ENCODE results near the gene TASL.

TASL gene

GRCh38 chrX:30533266-30533665 lies 44.3 kb downstream of the TASL start:
- no peaks in the 10 kb centered on the region for H3K36me3 ChIP-seq (ENCODE audit: control insufficient read depth, insufficient read depth, low read length)
- H3K9me3 ChIP-seq (ENCODE audit: control insufficient read depth, low read length): no peaks in the 10 kb centered on the region
- H3K4me3 ChIP-seq (ENCODE audit: insufficient read depth, low read depth, low read length): no peak overlapping the region
- H3K27ac ChIP-seq (ENCODE audit: insufficient read depth, low read depth, low read length, poor library complexity, severe bottlenecking): no peak overlapping the region
- 85 to 87% methylated on average over 2 of the region's 2 CpGs for WGBS, 2 experiments
- H3K4me1 ChIP-seq (ENCODE audit: control insufficient read depth, insufficient read depth, low read length): no peaks in the 10 kb centered on the region
- no peaks in the 10 kb centered on the region for H3K27me3 ChIP-seq (ENCODE audit: control insufficient read depth, insufficient read depth, low read length, poor library complexity, severe bottlenecking)

DNA sequence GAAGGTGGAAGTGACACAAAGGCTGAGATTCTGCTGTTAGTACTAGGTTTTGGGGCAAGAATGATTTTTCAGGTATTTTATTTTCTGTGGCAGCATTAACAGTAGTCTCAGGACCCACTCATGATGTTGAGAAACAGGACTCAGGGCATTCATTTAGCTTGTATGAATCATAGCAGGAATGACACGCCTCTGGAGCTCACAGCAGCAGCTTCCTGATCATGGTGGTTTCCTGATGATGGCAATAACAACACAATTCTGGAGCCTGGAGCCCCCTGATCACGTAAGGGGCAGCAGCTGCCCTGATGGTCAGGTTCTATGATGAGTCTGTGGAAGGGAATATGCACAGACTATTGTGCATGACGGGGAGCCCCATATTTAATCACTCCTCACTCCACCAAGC lies 47.0 kb downstream of the TASL start:
- Histone ChIP-seq H3K27me3 (ENCODE audit: control insufficient read depth, insufficient read depth, low read length, poor library complexity, severe bottlenecking) (no peaks in the 10 kb centered on the region), H3K4me1 (ENCODE audit: control insufficient read depth, insufficient read depth, low read length) (no peaks in the 10 kb centered on the region), H3K4me3 (ENCODE audit: insufficient read depth, low read depth, low read length) (no peak overlapping the region), H3K27ac (ENCODE audit: insufficient read depth, low read depth, low read length, poor library complexity, severe bottlenecking) (no peak overlapping the region), H3K9me3 (ENCODE audit: control insufficient read depth, low read length) (no peaks in the 10 kb centered on the region), H3K36me3 (ENCODE audit: control insufficient read depth, insufficient read depth, low read length) (no peaks in the 10 kb centered on the region)
- WGBS, 2 experiments: 83% methylated on average over 2 of the region's 3 CpGs

DNA sequence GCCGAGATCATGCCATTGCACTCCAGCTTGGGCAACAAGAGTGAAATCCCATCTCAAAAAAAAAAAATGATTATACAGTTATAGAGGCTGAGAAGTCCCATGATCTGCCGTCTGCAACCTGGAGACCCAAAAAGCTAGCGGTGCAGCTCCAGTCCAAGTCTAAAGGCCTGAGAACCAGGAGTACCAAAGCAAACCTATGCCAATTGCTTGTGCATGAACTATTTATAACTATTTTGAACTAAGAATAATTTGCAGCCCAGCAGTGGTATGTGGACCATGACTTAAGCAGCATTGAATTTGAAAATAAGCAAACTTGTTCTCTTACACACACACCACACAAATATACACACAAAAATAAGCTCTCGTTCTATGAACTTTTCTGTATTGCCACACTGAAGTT lies 51.8 kb downstream of the TASL start:
- H3K9me3 ChIP-seq (ENCODE audit: control insufficient read depth, low read length): no peaks in the 10 kb centered on the region
- no peak overlapping the region for H3K27ac ChIP-seq (ENCODE audit: insufficient read depth, low read depth, low read length, poor library complexity, severe bottlenecking)
- H3K4me3 ChIP-seq (ENCODE audit: insufficient read depth, low read depth, low read length): no peak overlapping the region
- 92 to 100% methylated on average over 3 to 4 of the region's 4 CpGs for WGBS, 2 experiments
- H3K4me1 ChIP-seq (ENCODE audit: control insufficient read depth, insufficient read depth, low read length): no peaks in the 10 kb centered on the region
- H3K27me3 ChIP-seq (ENCODE audit: control insufficient read depth, insufficient read depth, low read length, poor library complexity, severe bottlenecking): no peaks in the 10 kb centered on the region
- H3K36me3 ChIP-seq (ENCODE audit: control insufficient read depth, insufficient read depth, low read length): no peaks in the 10 kb centered on the region

- no peaks in the 10 kb centered on the region for H3K27me3 ChIP-seq (ENCODE audit: control insufficient read depth, insufficient read depth, low read length, poor library complexity, severe bottlenecking)
- 81 to 89% methylated on average over 3 to 4 of the region's 4 CpGs for WGBS, 2 experiments
- no peaks in the 10 kb centered on the region for H3K9me3 ChIP-seq (ENCODE audit: control insufficient read depth, low read length)
- H3K4me1 ChIP-seq (ENCODE audit: control insufficient read depth, insufficient read depth, low read length): no peaks in the 10 kb centered on the region
- H3K27ac ChIP-seq (ENCODE audit: insufficient read depth, low read depth, low read length, poor library complexity, severe bottlenecking): no peak overlapping the region
- no peak overlapping the region for H3K4me3 ChIP-seq (ENCODE audit: insufficient read depth, low read depth, low read length)
- H3K36me3 ChIP-seq (ENCODE audit: control insufficient read depth, insufficient read depth, low read length): no peaks in the 10 kb centered on the region
Measured at GRCh38 chrX:30521440-30522182, 56.0 kb downstream of the TASL start.

- no peak overlapping the region for H3K27ac ChIP-seq (ENCODE audit: insufficient read depth, low read depth, low read length, poor library complexity, severe bottlenecking)
- no peaks in the 10 kb centered on the region for H3K9me3 ChIP-seq (ENCODE audit: control insufficient read depth, low read length)
- H3K36me3 ChIP-seq (ENCODE audit: control insufficient read depth, insufficient read depth, low read length): no peaks in the 10 kb centered on the region
- 71 to 100% methylated on average over 1 to 3 of the region's 3 CpGs for WGBS, 2 experiments
- H3K4me1 ChIP-seq (ENCODE audit: control insufficient read depth, insufficient read depth, low read length): no peaks in the 10 kb centered on the region
- no peak overlapping the region for H3K4me3 ChIP-seq (ENCODE audit: insufficient read depth, low read depth, low read length)
- H3K27me3 ChIP-seq (ENCODE audit: control insufficient read depth, insufficient read depth, low read length, poor library complexity, severe bottlenecking): no peaks in the 10 kb centered on the region
Measured at GRCh38 chrX:30513284-30513683, 64.3 kb downstream of the TASL start.

Data from ectodermal cell (in vitro differentiated cells).